Measurements from ENCODE around the gene RNASEH2B.

Gene RNASEH2B, protein sequence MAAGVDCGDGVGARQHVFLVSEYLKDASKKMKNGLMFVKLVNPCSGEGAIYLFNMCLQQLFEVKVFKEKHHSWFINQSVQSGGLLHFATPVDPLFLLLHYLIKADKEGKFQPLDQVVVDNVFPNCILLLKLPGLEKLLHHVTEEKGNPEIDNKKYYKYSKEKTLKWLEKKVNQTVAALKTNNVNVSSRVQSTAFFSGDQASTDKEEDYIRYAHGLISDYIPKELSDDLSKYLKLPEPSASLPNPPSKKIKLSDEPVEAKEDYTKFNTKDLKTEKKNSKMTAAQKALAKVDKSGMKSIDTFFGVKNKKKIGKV

GRCh38 chr13:50909605-50910484 is at the start of gene RNASEH2B:
RNASEH2B (plus strand) TSS chr13:50909791; CDS start chr13:50910077, 286 bp downstream.
- peak; percentile 76 for DNase-seq

GRCh38 chr13:50864492-50864891 is 45.1 kb upstream of the RNASEH2B start:
- DNase-seq, result no peak

DNA sequence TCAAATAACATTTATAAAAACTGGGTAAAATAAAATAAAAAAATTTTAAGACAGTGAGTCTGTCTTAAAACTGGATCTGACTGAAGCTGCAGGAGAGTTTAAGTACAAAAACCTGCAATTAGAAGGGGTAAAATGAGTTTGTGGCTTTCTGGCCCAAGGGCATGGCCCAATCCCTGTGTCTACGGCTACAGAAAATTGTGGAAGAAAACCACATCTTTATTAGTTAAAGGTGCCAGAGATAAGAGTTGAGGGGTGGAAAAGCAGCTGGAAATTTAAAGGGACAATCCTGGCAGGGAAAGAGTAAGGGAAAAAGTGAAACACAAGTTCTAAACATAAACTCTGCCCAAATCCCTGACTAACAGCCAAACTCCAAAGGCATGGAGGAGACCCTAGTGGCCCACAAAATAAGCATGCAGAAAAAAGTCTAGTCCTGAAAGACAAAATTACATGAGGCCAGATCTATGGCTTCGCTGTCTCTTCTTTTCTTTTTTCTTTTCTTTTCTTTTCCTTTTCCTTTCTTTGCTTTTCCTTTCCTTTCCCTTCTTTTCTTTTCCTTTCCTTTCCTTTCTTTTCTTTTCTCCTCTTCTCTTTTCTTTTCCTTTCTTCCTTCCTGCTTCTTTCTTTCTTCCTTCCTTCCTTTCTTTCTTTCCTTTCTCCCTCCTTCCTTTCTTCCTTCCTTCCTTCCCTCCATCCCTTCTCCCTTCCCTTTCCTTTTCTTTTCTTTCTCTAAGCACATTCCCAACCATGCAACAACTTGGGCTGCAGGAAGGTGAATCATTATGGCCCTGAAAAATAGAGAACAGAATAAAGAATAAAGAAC is 42.6 kb upstream of the RNASEH2B start:
- DNase-seq, result no peak

DNA sequence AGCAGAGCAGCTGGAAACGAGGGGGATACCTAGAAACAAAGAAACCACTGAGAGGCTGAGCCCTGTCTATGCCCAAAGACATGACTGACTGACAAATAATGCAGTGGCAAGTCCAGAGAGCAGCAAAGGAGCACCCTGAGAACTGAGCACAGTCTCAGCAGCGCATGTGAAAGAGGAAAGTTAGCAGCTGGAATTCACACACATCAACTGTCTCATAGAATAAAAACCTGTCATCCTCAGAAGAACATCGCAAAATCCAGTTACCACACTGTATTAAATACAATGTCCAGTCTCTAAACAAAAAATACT is 42.0 kb upstream of the RNASEH2B start:
- DNase-seq, result no peak

DNA sequence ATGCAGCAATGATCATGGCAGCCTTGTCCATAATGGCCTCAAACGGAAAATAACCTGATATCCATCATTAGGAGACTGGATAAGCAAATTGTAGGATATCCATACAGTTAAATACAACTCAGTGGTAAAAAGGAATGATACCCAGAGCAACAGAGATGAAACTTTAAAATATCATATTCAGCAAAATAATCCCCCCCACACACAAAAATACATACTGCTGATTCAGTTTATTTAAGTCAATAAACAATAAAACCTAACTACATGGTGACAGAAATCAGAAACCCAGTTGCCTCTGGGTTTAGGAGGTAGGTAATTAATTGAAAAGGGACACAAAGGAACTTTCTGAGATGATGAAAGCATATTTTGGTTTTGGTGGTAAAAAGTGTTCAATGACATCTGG is 38.2 kb upstream of the RNASEH2B start:
- no peak for DNase-seq

- no peak for DNase-seq
Measured at GRCh38 chr13:50873467-50873866, 36.1 kb upstream of the RNASEH2B start.

DNA sequence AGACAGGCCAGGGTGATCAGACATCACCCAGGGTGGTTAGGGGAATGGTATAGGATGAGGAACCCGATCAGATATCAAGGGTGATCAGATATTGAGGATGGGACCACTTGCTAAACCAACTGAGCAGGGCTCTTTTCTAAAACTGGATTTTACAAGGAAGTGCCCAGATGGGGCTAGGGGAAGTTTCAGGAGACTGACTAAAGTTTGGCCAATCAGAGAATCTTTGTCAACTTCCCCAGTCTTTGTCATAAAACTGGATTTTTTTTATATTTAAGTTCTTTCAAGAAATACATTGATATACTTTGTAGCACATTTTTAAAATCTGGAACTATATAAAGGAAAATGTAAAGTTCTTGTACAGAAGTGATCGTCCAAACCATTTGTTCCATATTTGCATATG is 35.6 kb upstream of the RNASEH2B start:
- DNase-seq, result no peak

DNA sequence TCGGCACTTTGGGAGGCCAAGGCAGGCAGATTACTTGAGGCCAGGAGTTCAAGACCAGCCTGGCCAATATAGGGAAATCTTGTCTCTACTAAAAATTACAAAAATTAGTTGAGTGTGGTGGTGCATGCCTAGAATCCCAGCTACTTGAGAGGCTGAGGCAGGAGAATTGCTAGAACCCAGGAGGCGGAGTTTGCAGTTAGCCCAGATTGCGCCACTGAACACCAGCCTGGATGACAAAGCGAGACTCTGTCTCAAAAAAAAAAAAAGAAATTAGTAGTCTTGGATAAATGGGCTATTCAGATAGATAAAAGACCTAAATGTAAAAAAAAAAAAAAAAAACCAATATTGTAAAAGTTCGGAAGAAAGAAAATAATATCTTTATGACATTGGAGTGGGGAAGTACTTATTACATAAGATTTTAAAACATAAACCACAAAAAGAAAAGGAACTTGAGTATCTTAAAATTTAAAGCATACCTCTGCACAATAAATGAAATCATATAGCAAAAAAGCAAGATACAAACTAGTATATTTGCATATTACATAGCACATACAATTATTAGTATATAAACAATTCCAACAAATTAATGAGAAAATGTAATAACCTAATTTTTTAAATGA is 26.7 kb upstream of the RNASEH2B start:
- DNase-seq, result no peak

- no peak for DNase-seq
Measured at GRCh38 chr13:50883728-50884127, 25.9 kb upstream of the RNASEH2B start.

GRCh38 chr13:50884265-50884664 is 25.3 kb upstream of the RNASEH2B start:
- DNase-seq, result no peak

DNA sequence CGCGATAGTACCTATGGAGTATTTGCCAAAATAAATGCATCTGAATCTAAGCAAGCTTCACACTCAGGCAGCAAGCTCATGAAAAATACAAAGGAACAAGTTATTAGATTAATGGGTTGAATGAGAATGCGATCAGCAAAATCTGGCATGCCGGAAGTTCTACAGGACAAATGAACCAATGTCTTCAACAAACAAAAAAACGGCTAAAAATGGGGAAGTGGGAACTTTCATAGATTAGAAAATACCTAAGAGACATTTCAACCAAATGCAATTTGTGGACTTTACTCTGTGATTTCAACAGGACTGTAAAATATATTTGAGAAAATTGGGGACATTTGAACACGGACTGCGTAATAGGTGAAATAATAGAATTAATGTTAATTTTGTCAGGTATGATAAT is 22.4 kb upstream of the RNASEH2B start:
- no peak for DNase-seq

DNA sequence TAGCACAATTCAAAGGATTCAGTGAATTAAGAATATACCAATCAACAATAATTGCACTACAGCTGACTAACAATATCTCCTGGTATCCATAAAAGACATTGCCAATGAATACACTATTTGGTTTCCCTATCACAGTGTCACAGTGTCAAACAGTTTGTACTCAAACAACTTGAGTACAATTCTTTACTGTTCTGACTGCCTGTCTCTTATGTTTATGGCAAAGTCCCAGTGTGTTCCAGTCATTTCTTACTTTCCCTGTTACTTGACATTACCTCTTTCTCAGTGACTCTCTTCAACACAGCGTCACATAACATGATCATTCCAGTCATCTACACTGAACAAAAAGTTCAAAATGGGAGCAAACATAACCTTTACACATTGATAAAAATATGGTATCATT is 21.2 kb upstream of the RNASEH2B start:
- no peak for DNase-seq

- no peak for DNase-seq
Measured at GRCh38 chr13:50889317-50889716, 20.3 kb upstream of the RNASEH2B start.

DNA sequence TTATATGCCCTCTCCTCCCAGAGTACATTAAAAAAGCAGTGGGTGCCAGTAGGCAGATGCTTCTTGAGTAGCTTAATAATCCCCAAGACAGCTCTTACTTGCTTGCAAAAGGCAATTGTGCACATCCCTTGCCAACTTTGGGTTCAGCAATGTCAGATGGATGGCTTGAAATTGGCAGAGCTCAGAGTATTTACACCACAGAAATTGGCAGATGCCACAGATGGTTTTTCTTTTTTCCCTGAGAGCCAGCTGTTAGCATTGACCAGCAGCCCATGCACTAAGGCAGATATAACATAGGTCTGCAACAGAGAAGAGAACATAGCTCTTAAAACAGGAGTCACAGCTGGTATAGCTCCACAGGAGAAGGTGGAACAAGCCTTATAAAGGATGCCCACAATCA is 18.4 kb upstream of the RNASEH2B start:
- DNase-seq, result no peak

DNA sequence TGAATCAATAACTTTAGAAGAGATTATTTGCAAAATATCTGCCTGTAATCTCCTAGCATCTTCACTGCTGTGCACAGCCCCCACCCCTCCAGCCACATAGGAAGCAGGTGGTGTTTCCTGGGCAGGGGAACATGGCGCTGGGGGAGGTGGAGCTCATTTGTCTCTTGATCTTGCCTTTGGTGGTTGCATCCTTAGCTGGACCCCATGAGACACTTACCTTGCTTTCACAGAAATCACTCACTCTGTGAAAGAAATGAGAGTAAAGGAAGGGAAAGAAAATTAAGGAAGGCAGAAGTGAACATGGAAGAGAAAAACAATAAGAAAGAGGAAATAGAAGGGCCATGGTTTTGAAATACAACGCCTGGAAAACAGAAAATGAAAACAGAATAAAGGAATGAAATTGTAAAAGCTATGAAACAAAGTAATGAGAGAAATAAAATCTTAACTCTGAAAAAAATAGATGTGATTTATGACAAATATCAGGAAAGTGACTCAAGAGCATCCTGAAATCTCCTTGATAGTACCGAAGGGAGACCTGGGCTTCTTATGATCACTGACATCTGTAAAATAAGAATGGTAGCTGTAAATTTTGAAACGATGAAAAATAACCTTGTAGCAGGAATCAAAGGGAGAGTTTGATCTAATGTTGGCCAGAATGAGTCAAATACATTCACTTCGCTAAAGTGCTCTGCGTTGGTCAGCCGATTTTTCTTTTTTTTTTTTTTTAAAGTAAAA is 17.2 kb upstream of the RNASEH2B start:
- no peak for DNase-seq

- no peak for DNase-seq
Measured at GRCh38 chr13:50893211-50893852, 16.3 kb upstream of the RNASEH2B start.

DNA sequence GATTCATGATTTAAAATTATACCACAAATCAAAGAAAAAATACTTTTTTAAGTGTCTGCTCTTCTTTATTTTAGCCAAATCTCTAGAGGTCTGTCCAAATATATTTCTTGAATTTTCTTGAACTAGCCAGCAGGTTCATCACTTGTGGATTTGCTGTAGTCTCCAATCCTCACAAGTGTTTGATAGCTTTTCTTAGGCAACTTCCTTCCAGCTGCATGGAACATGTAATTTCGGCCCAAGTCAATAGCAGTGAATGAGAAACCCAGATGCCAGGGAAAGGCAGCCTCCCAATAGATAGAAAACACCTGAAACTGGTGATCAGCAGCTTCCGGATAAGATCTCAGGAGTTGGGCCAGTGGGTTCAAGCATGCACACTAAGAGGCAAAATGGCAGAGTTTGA is 15.6 kb upstream of the RNASEH2B start:
- no peak for DNase-seq

DNA sequence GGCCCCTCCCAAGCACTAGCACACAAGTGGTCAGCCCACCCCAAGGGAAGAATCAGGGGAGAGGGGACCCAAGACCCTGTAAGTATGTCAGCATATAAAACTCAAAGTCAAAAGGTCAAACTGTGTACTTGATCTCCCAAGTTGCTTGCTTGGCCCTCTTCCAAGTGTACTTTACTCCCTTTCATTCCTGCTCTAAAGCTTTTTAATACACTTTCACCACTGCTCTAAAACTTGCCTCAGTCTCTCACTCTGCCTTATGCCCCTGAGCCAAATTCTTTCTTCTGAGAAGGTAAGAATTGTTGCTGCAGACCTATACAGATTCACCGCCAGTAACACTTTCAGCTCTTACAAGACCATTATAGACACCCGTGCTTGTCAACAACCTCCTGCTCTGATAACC is 15.1 kb upstream of the RNASEH2B start:
- DNase-seq, result no peak

DNA sequence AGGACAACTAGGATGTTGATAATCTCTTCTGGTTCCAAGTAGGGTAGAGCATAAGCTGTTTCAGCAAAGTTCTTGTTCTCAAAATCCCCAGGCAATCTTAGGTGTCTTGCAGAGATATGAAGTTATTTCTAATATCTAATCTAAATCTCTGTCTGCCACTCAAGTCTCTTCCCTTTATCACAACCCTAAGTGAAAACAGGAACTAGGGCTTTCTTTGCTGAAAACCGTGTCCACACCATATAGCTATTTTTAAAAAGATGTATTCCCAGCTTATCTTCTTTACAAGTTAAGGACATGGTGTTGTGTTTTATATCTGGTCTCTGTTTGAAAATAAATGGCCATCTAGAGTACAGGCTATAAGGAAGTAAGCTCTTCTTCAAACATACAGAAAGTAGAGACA is 11.3 kb upstream of the RNASEH2B start:
- DNase-seq, result no peak

- DNase-seq, result no peak
Measured at GRCh38 chr13:50901701-50902100, 7.9 kb upstream of the RNASEH2B start.

GRCh38 chr13:50905256-50905655 is 4.3 kb upstream of the RNASEH2B start:
- DNase-seq, result no peak

DNA sequence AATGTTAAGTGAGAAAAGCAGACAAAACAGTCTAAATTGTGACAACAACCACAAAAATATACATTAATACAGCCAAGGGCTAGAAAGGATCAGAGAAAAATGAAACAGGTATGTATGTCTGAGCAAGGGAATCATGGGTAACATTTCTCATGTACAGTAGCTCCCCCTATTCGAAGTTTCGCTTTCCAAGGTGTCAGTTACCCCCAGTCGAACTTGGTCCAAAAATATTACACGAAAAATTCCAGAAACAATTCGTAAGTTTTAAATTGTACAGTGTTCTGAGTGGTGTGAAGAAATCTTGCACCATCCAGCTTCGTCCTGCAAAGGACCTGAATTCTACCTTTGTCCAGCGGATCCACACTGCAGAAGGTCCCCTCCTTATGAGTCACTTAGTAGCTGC is 1.8 kb upstream of the RNASEH2B start:
- DNase-seq, result no peak
